NCI-H510A (cell line): ENCODE measurements around the gene CRAT.

Experiments
- DNase-seq: peaks from one replicate; lab custom pipeline; 2025; lab: John Stamatoyannopoulos, UW

CRAT gene

GRCh38 chr9:129060991-129061390 lies 49.6 kb downstream of the CRAT start:
- DNase-seq = no peak

GRCh38 chr9:129059796-129060785 lies 50.5 kb downstream of the CRAT start:
- no peak for DNase-seq

- no peak for DNase-seq
Observed at GRCh38 chr9:129058965-129059795, 51.4 kb downstream of the CRAT start.

- no peak for DNase-seq
Observed at GRCh38 chr9:129054163-129054851, 56.3 kb downstream of the CRAT start.

- no peak for DNase-seq
Observed at GRCh38 chr9:129053020-129053419, 57.6 kb downstream of the CRAT start.

GRCh38 chr9:129052592-129052991 lies 58.0 kb downstream of the CRAT start:
- DNase-seq = no peak
